ENCODE data around the gene CCDC167. TPM values are rescaled to one million over a fixed set of nuclear protein-coding genes. Genes with fewer than 3 reads are reported as not detected.

The CCDC167 gene
- 10 to 100 TPM in 2 of 4 donors, 1 to 10 TPM in 1, not detected in 1; 8.7 to 47.6 (median 18.5) TPM for total RNA-seq

GRCh38 chr6:37499433-37500293 is at the start of gene CCDC167:
TSS of gene CCDC167 (minus strand) at chr6:37499893. CDS start at chr6:37499863, 30 bp downstream.
- peak; percentile 93 to 95 for DNase-seq
- Histone ChIP-seq H3K27ac (peak within 1 kb of the TSS; percentile 40 to 50), H3K4me3 (peak within 1 kb of the TSS; percentile 51 to 59), H3K36me3 (no peaks in the 10 kb centered on the region), H3K9me3 (no peaks in the 10 kb centered on the region), H3K4me1 (no peaks in the 10 kb centered on the region), H3K27me3 (no peaks in the 10 kb centered on the region)
- no peak for TF ChIP-seq POLR2A (IDR thresholded peaks at IDR 0.05)
- TF ChIP-seq, protein P1, sequence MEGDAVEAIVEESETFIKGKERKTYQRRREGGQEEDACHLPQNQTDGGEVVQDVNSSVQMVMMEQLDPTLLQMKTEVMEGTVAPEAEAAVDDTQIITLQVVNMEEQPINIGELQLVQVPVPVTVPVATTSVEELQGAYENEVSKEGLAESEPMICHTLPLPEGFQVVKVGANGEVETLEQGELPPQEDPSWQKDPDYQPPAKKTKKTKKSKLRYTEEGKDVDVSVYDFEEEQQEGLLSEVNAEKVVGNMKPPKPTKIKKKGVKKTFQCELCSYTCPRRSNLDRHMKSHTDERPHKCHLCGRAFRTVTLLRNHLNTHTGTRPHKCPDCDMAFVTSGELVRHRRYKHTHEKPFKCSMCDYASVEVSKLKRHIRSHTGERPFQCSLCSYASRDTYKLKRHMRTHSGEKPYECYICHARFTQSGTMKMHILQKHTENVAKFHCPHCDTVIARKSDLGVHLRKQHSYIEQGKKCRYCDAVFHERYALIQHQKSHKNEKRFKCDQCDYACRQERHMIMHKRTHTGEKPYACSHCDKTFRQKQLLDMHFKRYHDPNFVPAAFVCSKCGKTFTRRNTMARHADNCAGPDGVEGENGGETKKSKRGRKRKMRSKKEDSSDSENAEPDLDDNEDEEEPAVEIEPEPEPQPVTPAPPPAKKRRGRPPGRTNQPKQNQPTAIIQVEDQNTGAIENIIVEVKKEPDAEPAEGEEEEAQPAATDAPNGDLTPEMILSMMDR (IDR thresholded peaks at IDR 0.05): no peak
- intact Hi-C loops (cut with DNase I; ENCODE audit: low total_unique reads): no loop called here

DNA sequence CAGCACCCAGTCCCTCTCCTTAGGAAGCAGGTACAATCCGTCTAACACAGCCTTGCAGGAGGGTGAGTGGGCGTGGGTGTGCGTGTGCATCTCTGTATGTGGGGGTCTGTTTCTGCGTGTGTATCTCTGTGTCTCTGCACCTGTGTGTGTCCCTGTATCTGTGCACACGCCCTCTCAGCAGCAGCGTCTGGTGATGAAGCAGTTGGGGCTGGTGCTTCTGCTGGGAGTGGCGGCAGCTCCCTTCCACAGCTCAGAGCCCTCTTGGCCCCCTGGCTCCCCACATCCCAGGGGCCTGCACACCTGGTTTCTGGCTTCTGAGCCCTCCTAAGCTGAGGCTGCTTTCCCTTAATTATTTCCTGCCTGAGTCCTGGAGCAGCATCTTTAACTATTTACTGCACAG is 49.5 kb upstream of the CCDC167 start:
- Histone ChIP-seq H3K27ac (no peak overlapping the region), H3K4me1 (no peaks in the 10 kb centered on the region), H3K4me3 (no peak overlapping the region), H3K27me3 (no peaks in the 10 kb centered on the region), H3K36me3 (no peaks in the 10 kb centered on the region), H3K9me3 (no peaks in the 10 kb centered on the region)
- TF ChIP-seq POLR2A (IDR thresholded peaks at IDR 0.05): no peak
- intact Hi-C loops (cut with DNase I; ENCODE audit: low total_unique reads): no loop called here
- DNase-seq: no peak

DNA sequence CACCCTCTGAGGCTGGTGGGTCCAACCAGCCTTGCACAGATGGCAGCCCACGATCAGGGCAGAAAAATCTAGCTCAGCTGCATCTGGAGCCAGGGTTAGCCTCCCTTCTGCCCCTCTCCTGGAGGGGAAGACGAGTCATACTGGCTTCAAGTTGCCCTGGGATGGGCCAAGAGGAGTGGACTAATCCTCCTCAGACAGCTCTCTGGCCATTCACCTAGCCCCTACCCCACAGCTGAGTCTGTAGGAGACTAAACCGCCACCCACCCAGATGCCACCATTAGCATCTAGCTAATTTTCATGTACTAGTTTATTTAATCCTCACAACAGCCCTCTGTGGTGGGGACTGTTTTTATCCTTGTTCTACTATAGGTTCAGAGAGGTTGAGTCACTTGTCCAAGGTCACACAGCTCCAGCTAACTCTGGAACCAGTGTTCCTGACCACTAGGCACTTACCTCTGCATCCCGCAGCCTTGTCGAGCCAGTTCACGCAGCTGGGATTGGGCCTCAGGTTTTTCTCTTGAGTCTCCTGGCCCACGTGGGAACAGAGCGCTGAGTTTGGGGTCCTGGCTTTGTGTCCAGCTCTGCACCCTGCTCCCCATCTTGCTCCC is 48.5 kb upstream of the CCDC167 start:
- Histone ChIP-seq H3K4me3 (no peak overlapping the region), H3K4me1 (no peaks in the 10 kb centered on the region), H3K36me3 (no peaks in the 10 kb centered on the region), H3K27me3 (no peaks in the 10 kb centered on the region), H3K27ac (no peak overlapping the region), H3K9me3 (no peaks in the 10 kb centered on the region)
- TF ChIP-seq, protein P1 (IDR thresholded peaks at IDR 0.05): no peak
- TF ChIP-seq POLR2A (IDR thresholded peaks at IDR 0.05): no peak
- intact Hi-C loops (cut with DNase I; ENCODE audit: low total_unique reads): no loop called here
- no peak for DNase-seq

DNA sequence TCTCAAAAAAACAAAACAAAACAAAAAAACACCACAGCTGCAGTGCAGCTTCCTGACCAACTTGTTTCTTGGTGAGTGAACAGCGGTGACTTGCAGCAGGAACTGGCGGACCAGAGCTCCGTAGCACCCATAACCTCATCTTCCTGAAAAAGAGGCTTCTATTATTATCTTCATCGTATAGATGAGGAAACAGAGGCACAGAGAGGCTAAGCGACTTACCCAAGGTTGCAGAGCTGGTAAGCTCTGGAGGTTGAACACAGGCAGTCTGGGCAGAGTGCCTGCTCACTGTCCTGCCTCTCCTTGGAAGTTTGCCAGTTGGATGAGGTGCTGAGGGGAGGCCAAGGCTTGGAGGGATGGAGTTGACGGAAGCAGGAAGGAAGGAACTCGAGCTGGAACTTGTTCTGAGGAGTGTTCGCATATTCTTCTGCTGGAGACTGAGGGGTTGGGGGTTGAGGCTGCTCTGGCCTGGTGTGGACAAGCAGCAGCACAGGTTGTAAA is 47.9 kb upstream of the CCDC167 start:
- intact Hi-C loops (cut with DNase I; ENCODE audit: low total_unique reads): no loop called here
- H3K4me1 ChIP-seq: no peaks in the 10 kb centered on the region
- TF ChIP-seq, protein P1 (IDR thresholded peaks at IDR 0.05): no peak
- TF ChIP-seq POLR2A (IDR thresholded peaks at IDR 0.05): no peak
- no peak for DNase-seq
- no peaks in the 10 kb centered on the region for H3K27me3 ChIP-seq
- no peaks in the 10 kb centered on the region for H3K9me3 ChIP-seq
- H3K27ac ChIP-seq: no peak overlapping the region
- H3K36me3 ChIP-seq: no peaks in the 10 kb centered on the region
- no peak overlapping the region for H3K4me3 ChIP-seq

DNA sequence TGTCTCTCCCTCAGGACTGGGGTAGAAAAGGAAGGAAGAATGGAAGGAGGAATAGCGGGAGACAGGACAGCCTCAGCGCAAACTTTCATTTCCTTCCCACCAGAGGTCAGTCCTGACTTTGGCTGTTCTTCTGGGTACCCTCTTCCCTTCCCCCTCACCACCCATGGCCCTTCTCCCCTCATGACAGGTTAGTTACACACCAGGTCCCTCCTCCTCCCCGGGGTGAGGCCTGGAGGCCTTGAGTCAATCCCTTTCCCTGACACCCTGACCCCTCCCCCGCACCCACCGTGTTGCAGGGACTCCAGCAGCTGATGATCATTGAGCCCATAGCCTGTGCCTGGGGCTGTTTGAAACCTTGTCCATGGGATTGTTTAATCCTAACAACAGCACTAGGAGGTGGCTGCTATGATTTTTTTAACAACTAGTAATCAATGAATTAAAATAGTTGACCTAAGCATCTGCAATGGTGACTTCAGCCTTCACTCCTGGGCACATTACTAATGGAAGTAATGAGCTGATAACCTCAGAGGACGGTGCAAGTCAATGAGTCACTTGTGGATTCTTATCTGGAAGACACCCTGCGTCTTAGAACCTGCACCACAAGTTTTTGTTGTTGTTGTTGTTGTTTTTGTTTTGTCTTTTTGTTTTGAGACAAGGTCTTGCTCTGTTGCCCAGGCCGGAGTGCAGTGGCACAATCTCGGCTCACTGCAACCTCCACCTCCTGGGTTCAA is 46.6 kb upstream of the CCDC167 start:
- Histone ChIP-seq H3K36me3 (no peaks in the 10 kb centered on the region), H3K4me1 (no peaks in the 10 kb centered on the region), H3K4me3 (no peak overlapping the region), H3K27ac (no peak overlapping the region), H3K27me3 (no peaks in the 10 kb centered on the region), H3K9me3 (no peaks in the 10 kb centered on the region)
- no peak for TF ChIP-seq POLR2A (IDR thresholded peaks at IDR 0.05)
- TF ChIP-seq, protein P1 (IDR thresholded peaks at IDR 0.05): no peak
- no peak for DNase-seq
- intact Hi-C loops (cut with DNase I; ENCODE audit: low total_unique reads): no loop called here

Measured in uterus (tissue), 4 donors.